Eye (tissue), 1 donor: ENCODE measurements around the gene LCMT1.
A peak's percentile ranks its signal among the peaks of the same experiment; 100 is the strongest.
"Not testable (repeated sequence)": the region's sequence is repeated elsewhere in the genome, so short reads cannot be mapped to it uniquely, and the experiment has no call there.

Experiments
- DNase-seq: peaks from one replicate; pipeline ENCODE4 v3.0.0-alpha.2; 2015

Gene LCMT1

DNA sequence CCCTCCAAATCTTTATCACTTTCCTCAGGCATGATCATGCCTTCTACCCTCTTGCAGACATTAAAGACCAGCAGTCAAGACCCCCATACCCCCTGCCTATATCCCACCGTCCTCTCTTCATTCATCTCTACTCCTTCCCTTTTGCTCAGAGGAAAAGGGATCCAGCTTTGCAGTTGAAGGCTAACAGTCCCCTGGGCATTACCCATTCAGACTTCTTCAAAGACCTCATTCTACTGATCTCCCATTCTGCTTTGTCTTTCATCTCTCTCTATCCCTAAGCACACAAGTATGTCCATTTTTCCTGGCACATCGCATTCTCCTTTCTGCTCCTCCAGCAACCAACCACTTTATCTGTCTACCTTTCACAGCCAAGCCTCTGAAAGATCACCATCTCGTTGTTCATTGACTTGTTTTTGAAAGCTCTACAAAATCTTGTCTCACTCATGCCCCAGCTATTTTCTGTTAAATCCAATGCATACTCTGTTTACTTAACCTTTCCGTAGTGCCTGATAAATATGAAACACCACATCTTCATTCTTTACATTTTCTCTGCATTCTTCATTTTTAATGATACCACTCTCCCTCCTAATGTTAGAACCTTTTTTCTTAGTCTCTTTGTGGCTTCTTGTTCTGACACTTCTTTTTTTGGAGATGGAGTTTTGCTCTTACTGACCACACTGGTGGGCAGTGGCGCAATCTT lies 14.1 kb upstream of the LCMT1 start:
- DNase-seq = no peak

- DNase-seq = no peak
These were observed 11.0 kb upstream of the LCMT1 start for GRCh38 chr16:25100511-25100910.

GRCh38 chr16:25106567-25107465 lies 4.7 kb upstream of the LCMT1 start:
- peak; percentile 96 for DNase-seq

GRCh38 chr16:25107466-25107792 lies 4.1 kb upstream of the LCMT1 start:
- no peak for DNase-seq

DNA sequence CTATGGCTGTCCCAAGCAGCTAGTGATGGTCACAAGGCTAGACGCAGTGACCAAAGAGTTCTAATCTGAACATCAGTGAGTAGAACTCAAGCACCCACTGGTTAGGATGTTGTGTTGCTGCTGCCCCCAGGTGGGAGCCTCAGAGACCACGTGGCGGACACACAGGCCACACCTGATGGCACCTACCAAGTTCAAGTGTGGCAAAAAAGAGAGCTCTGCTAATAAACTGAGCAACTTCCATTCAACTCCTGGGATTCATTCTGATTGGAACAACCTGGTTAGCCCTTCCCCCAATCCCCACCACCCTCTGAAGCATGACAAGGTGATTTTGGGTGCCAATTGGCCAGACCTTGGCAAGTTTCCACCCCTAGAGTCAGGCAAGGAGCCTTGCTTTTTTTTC lies 3.5 kb upstream of the LCMT1 start:
- DNase-seq = peak; percentile 3

- peak; percentile 24 for DNase-seq
These were observed 1.9 kb upstream of the LCMT1 start for GRCh38 chr16:25109643-25110042.

DNA sequence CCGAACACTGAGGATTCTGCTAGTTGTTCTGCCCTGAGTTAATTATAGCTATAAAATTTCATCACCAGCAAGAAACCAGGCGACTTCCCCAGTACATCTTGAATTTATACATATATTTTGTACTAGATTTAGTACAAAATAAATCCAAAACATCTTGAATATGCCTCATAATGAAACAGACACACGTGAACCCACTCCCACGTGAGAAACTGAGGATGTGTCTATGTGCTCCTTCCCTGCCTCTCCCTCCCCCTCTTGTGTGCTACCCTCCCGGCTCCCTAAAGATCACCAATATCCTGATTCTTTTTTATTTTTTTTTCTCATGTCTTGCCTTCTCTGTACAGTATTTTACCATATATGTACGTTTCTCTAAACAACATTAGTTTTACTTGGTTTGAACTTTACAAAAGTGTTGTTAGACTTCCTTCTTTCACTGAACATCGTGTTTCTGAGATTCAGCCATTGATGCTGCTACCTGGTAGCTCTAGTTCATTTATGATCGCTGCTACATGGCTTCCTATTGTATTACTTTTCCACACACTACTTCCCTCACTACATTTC lies 1.1 kb upstream of the LCMT1 start:
- DNase-seq = peak; percentile 12

DNA sequence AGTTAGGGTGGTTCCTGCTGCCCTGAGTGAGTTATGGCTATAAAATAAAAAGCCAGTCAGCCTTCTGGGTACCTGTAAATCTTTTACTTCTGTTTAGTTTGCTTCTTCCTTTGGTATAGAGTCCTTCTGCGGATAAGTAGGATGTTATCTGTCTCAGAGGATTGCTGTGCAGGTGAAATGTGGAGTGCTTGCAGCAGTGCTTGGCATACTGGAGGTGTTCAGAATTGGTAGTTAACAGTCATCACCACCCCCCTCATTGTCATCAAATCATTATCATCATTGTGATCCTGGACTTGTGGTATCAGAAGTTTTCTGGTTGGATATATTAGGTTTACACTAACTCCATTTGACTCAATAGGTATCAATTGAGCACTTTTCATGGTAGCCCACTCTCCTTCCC lies 2.6 kb downstream of the LCMT1 start:
- DNase-seq = no peak

GRCh38 chr16:25118851-25119578 lies 7.5 kb downstream of the LCMT1 start:
- no peak for DNase-seq

DNA sequence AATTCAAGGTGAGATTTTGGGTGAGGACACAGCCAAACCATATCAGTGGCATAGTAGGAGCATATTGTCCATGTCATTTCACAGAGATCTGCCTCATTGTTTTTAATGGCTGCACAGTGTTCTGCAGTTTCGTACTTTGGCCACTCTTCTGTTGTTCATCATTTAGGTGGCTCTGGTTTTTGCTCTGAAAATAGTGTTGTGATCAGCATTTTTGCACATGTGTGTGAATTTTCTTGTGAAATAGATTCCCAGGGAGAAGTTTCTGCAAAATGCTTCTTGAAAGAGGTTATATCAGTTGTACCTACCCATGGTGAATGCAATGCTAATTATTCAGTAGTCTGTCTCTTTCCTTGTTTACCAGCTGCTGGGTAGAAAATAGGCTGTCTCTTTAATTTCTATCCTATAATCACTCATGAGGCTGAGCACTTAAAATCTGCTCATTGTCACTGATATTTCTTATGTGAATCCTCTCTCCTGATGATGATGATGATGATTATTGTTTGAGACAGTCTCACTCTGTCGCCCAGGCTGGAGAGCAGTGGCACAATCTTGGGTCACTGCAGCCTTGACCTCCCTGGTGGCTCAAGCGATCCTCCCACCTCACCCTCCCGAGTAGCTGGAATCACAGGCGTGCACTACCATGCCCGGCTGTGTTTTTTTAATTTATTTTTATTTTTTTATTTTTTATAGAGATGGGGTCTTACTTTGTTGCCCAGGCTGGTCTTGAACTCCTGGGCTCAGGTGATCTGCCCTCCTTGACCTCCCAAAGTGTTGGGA lies 10.5 kb downstream of the LCMT1 start:
- DNase-seq = peak; percentile 20

GRCh38 chr16:25124503-25124902 lies 13.0 kb downstream of the LCMT1 start:
- no peak for DNase-seq

GRCh38 chr16:25126086-25126666 lies 14.6 kb downstream of the LCMT1 start:
- not testable (repeated sequence) for DNase-seq

DNA sequence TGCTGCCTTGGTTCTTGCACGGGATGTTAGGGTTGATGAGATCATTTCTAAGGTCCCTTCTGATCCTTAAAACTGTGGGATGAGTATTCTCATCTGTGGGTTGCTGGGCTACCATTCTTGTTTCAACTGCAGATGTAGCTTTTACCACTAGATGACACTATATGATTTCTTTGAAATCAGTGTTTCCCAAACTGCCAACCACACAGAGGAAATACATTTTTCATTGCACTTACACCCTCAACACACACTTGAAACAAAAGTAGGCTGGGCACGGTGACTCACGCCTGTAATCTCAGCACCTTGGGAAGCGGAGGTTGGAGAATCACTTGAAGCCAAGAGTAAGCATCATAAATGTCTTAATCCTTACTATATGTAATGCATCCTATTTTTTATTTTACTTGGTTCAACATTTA lies 15.3 kb downstream of the LCMT1 start:
- DNase-seq = no peak

GRCh38 chr16:25132751-25133150 lies 21.2 kb downstream of the LCMT1 start:
- DNase-seq = not testable (repeated sequence)

DNA sequence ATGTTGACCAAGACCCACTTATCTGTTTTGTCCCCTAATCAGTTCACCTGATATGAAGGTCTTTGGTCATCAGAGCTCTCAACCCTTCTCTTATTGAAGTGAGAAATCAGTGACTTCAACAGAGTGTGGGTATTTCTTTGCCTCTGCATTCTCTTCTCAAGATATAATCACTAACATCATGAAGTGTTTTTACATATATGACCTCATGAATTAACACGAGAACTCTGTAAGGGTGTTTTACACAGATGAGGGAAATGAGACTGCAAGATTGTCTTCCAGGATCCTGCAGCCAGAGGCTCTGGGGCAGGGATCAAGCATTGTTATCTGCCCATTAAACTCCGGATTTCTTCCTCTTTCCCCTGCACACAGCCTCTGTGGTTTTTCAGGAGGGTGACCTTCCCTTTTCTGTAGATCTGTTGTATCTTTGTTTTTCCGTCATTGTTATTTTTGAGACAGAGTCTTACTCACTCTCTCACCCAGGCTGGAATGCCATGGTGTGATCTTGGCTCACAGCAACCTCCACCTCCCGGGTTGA lies 22.7 kb downstream of the LCMT1 start:
- no peak for DNase-seq

DNA sequence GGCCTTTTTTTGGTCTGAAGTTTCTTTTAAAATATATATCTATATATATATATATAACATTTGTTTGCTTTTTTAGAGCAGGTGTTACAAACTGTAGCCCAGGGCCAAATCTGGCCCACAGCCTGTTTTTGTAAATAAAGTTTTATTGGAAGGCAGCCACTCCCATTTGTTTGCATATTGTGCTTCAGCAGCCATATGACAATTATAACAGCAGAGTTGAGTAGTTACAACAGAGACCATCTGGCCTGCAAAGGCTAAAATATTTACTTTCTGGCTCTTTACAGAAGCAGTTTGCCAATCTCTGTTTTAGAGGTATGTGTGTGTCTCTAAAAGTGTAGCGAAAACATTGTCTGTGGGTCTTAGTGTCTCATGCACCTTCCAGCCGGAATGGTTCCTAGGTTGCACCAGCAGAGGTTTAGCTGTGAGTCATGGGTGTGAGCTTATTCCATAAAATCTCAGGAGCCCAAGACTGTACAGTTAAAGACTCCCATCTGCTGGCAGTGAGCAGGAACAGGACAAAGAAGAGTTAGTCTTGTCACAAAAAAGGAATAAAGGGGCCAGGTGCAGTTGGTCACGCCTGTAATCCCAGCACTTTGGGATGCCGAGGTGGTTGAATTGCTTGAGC lies 23.8 kb downstream of the LCMT1 start:
- DNase-seq = no peak

DNA sequence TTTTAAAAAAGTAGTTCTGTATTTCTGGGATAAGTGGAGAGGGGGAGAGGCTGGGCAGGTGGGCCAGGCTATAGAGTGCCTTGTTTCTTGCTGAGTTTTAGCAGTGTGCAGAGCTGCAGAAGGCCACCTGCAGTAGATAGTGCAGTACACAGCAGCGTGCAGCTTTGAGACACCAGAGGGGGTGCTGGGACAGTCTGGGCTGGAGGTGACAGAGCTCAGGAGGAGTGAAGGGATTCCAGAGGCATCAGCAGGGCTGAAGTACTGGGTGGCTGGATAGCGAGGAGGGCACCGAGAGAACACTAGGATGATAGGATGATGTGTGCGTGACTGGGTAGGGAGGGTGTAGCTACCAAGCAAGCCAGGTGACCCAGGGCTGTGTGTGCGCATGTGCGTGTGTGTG lies 26.6 kb downstream of the LCMT1 start:
- no peak for DNase-seq

DNA sequence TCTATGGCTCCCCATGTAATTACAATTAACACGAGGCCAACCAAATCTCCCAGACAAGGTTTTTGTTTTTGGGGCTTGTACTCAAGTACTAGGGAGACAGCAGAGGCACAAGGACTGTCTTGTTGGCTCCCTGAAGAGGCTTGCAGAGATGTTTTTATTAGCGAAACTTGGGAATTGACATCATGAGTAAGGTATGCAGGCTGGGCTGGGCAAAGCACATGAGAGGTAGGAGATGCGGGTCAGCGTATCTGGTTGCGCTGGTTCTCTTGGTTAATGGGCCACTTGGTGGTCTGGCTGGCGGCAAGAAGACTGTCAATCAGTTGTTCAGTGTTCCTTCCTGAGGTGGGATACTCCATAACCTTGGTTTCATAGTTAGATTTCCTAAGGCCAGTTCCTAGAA lies 28.9 kb downstream of the LCMT1 start:
- no peak for DNase-seq

- no peak for DNase-seq
These were observed 30.1 kb downstream of the LCMT1 start for GRCh38 chr16:25141648-25142047.

- no peak for DNase-seq
These were observed 32.4 kb downstream of the LCMT1 start for GRCh38 chr16:25143928-25144327.

- peak; percentile 3 for DNase-seq
These were observed 37.1 kb downstream of the LCMT1 start for GRCh38 chr16:25148568-25149215.
